PFSK-1 (cell line): ENCODE measurements around the gene C1orf52.

Experiments
- POLR2AphosphoS5 ChIP-seq: IDR thresholded peaks from 2 replicates; pipeline ENCODE4 v1.6.1; 2012; ENCODE audit warnings: low read depth, mild to moderate bottlenecking, control low read depth, low read length, moderate library complexity
- TAF1 ChIP-seq: IDR thresholded peaks from 2 replicates; pipeline ENCODE4 v1.6.1; 2012; ENCODE audit warnings: low read length, control low read depth, borderline replicate concordance; ENCODE audit not compliant: insufficient read depth

DNA sequence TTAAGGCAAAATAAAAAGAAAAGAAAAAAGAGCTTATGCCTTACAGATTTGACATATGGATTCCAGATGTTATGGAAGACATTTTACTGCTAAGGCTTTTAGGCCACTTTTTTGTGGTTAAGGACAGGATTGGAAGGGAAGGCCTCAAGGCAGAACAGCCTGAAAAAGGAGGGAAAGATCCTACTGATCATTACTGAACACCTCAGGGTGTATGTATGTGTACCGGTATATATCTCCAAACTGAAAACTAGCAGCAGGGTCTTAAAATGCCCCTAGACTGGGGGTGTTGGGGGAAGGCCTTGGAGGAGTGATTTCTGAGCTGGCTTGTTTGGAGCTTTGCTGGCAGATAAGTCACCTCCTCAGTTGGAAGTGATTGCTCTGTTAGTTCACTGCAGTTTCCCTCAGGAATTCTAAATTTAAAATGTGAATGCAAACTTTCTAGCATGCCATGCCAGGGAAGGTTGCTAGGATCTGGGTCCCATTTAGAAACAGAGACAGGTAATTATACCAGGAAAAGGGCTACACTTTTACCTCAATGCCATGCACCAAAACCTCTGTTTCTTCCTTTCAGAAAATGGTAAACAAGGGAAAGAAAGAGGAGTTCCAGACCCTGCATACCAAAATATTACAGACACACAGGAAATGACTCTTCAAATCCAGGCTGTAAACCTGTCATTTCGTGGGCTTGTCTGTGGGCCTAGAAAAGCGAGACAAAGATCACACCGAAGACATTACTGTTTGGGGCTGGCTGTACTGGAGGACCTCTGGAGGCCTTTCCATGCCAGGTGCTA lies 15.0 kb downstream of the C1orf52 start:
- TF ChIP-seq TAF1 (no peak), POLR2AphosphoS5 (no peak)
